ENCODE results near the gene ATP6V1F.

DNA sequence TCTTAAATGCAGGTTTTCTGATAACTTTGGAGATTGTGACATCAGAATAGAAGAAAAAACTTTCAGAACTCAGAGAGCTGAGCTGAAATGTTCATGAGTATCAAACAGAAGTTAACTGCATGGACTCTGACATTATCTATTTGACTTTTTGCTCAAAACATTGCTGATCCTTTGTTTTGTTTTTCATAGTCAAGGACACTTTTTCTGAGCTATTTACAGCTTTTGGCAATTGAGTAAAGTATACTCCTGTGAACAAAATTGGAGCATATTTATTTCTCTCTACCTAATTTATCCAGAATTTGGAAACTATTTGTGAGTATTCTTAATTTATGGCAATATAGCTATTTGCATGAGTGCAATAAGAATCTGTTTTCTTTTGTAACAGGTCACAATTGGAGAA is 36.7 kb downstream of the ATP6V1F start:
- TF ChIP-seq, protein P1, sequence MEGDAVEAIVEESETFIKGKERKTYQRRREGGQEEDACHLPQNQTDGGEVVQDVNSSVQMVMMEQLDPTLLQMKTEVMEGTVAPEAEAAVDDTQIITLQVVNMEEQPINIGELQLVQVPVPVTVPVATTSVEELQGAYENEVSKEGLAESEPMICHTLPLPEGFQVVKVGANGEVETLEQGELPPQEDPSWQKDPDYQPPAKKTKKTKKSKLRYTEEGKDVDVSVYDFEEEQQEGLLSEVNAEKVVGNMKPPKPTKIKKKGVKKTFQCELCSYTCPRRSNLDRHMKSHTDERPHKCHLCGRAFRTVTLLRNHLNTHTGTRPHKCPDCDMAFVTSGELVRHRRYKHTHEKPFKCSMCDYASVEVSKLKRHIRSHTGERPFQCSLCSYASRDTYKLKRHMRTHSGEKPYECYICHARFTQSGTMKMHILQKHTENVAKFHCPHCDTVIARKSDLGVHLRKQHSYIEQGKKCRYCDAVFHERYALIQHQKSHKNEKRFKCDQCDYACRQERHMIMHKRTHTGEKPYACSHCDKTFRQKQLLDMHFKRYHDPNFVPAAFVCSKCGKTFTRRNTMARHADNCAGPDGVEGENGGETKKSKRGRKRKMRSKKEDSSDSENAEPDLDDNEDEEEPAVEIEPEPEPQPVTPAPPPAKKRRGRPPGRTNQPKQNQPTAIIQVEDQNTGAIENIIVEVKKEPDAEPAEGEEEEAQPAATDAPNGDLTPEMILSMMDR (IDR thresholded peaks at IDR 0.05) = no peak
- no peak for TF ChIP-seq POLR2A (IDR thresholded peaks at IDR 0.05)
- no peak for TF ChIP-seq POLR2AphosphoS5 (IDR thresholded peaks at IDR 0.05; ENCODE audit: insufficient read depth in 1 of 2, low read depth in 1 of 2)
